Loucy (cell line): ENCODE data around the gene OPHN1.

Experiments
- CTCF ChIP-seq: fragments of 200-600 bp; sonication (generic); conservative IDR thresholded peaks from 2 replicates; pipeline ENCODE4 v1.5.1; 2014; ENCODE audit warnings: mild to moderate bottlenecking, antibody characterized with exemption, low read length
- EZH2phosphoT487 ChIP-seq: fragments of 200-600 bp; IDR thresholded peaks from 2 replicates; pipeline ENCODE4 v1.6.1; 2018; ENCODE audit warnings: antibody characterized with exemption, mild to moderate bottlenecking, moderate library complexity, borderline replicate concordance

- no peak for TF ChIP-seq CTCF
- no peak for TF ChIP-seq EZH2phosphoT487
Measured at GRCh38 chrX:68209008-68209407, 224.3 kb downstream of the OPHN1 start.
